Uterus (tissue), 4 donors: ENCODE data around the gene INTS15. TPM values are rescaled to one million over a fixed set of nuclear protein-coding genes. Genes with fewer than 3 reads are reported as not detected.

Experiments used
- DNase-seq, 2 donors: peaks; one replicate each; pipeline ENCODE4 v3.0.0-alpha.2; 2019 to 2020
- H3K27ac ChIP-seq, 2 donors: fragments of 200-600 bp; sonication (generic); 1 replicate in 1 of 2; 2 replicates in 1 of 2; pipeline ENCODE4 v1.5.1; 2016 to 2018
- H3K27me3 ChIP-seq, 2 donors: fragments of 200-600 bp; sonication (generic); one replicate each; pipeline ENCODE4 v1.5.1; 2018 to 2019; ENCODE audit warnings: control low read depth in 1 of 2
- H3K36me3 ChIP-seq, 2 donors: fragments of 200-600 bp; sonication (generic); one replicate each; pipeline ENCODE4 v1.5.1; 2019; ENCODE audit warnings: control low read depth in 1 of 2
- H3K4me1 ChIP-seq, 2 donors: fragments of 200-600 bp; sonication (generic); one replicate each; pipeline ENCODE4 v1.5.1; 2018 to 2019; ENCODE audit warnings: control low read depth in 1 of 2
- H3K4me3 ChIP-seq, 2 donors: fragments of 200-600 bp; sonication (generic); 1 replicate in 1 of 2; 2 replicates in 1 of 2; pipeline ENCODE4 v1.5.1; 2018 to 2019; ENCODE audit warnings: mild to moderate bottlenecking in 1 of 2
- H3K9me3 ChIP-seq, 2 donors: fragments of 200-600 bp; sonication (generic); one replicate each; pipeline ENCODE4 v1.5.1; 2019; ENCODE audit warnings: control low read depth in 1 of 2
- CTCF ChIP-seq, 4 experiments: fragments of 200-600 bp in 2 of 4; fragments of 450-650 bp in 2 of 4; sonication (generic) in 2 of 4; IDR thresholded peaks; one replicate each; pipeline ENCODE4 v1.5.1; 2016 to 2019; ENCODE audit warnings: antibody characterized with exemption in 4 of 4, mild to moderate bottlenecking in 2 of 4, moderate library complexity in 1 of 4
- POLR2A ChIP-seq, 2 donors: fragments of 450-650 bp; IDR thresholded peaks; one replicate each; pipeline ENCODE4 v1.6.1; 2016; ENCODE audit warnings: antibody characterized with exemption in 2 of 2, mild to moderate bottlenecking in 1 of 2, moderate library complexity in 1 of 2
- intact Hi-C: fragments of 100-400 bp; cut with DNase I; formaldehyde crosslinking; loops from one replicate; pipeline ENCODE4 v1.15.1; 2023; ENCODE audit warnings: low total_unique reads
- total RNA-seq, 4 donors: library from RNA; depleted of rRNA in 3 of 4; stranded (reverse); fragments of >200 nt in 3 of 4; gene quantifications; one replicate each; pipeline versions ENCODE4 v1.1.0 to v1.2.4, GENCODE V29; 2014 to 2023
- donor health status: DM: yes; HTN: yes; CAD: no.

The INTS15 gene
- total RNA-seq, 4 donors from 2014 or later = 7.6 to 44.1 (median 23.9) TPM

GRCh38 chr7:6651851-6652445, 62.1 kb downstream of the INTS15 start:
- H3K4me1 ChIP-seq = no peaks in the 10 kb centered on the region
- DNase-seq = no peak
- H3K9me3 ChIP-seq = no peaks in the 10 kb centered on the region
- TF ChIP-seq CTCF (IDR thresholded peaks at IDR 0.05) (no peak), POLR2A (IDR thresholded peaks at IDR 0.05) (no peak)
- no peaks in the 10 kb centered on the region for H3K27me3 ChIP-seq
- no peaks in the 10 kb centered on the region for H3K36me3 ChIP-seq
- intact Hi-C loops = no loop called here
- no peak overlapping the region for H3K27ac ChIP-seq
- H3K4me3 ChIP-seq = no peak overlapping the region

- H3K9me3 ChIP-seq = no peaks in the 10 kb centered on the region
- no peaks in the 10 kb centered on the region for H3K27me3 ChIP-seq
- no peak overlapping the region for H3K4me3 ChIP-seq
- DNase-seq = no peak
- no peak overlapping the region for H3K27ac ChIP-seq
- TF ChIP-seq CTCF (IDR thresholded peaks at IDR 0.05) (no peak), POLR2A (IDR thresholded peaks at IDR 0.05) (no peak)
- H3K4me1 ChIP-seq = no peaks in the 10 kb centered on the region
- no peaks in the 10 kb centered on the region for H3K36me3 ChIP-seq
- intact Hi-C loops = no loop called here
These were observed 62.7 kb downstream of the INTS15 start for GRCh38 chr7:6652446-6653011.

GRCh38 chr7:6653071-6654003, 63.5 kb downstream of the INTS15 start:
- Histone ChIP-seq H3K4me1 (no peaks in the 10 kb centered on the region), H3K9me3 (no peaks in the 10 kb centered on the region), H3K27ac (no peak overlapping the region), H3K36me3 (no peaks in the 10 kb centered on the region), H3K27me3 (no peaks in the 10 kb centered on the region), H3K4me3 (no peak overlapping the region)
- no peak for TF ChIP-seq POLR2A (IDR thresholded peaks at IDR 0.05)
- DNase-seq = no peak
- intact Hi-C loops = no loop called here

GRCh38 chr7:6654113-6654841, 64.5 kb downstream of the INTS15 start:
- Histone ChIP-seq H3K4me1 (no peaks in the 10 kb centered on the region), H3K36me3 (no peaks in the 10 kb centered on the region), H3K9me3 (no peaks in the 10 kb centered on the region), H3K4me3 (no peak overlapping the region), H3K27ac (no peak overlapping the region), H3K27me3 (no peaks in the 10 kb centered on the region)
- no peak for TF ChIP-seq POLR2A (IDR thresholded peaks at IDR 0.05)
- no peak for TF ChIP-seq CTCF (IDR thresholded peaks at IDR 0.05)
- no peak for DNase-seq
- intact Hi-C loops = no loop called here

- H3K36me3 ChIP-seq = no peaks in the 10 kb centered on the region
- intact Hi-C loops = no loop called here
- H3K4me3 ChIP-seq = no peak overlapping the region
- no peaks in the 10 kb centered on the region for H3K9me3 ChIP-seq
- no peaks in the 10 kb centered on the region for H3K27me3 ChIP-seq
- no peak for DNase-seq
- no peak overlapping the region for H3K27ac ChIP-seq
- TF ChIP-seq CTCF (IDR thresholded peaks at IDR 0.05) = no peak
- TF ChIP-seq POLR2A (IDR thresholded peaks at IDR 0.05) = no peak
- H3K4me1 ChIP-seq = no peaks in the 10 kb centered on the region
These were observed 65.2 kb downstream of the INTS15 start for GRCh38 chr7:6654842-6655610.
